SK-N-SH treated with all-trans-retinoic acid at 6 μM for 48 hours (cell line): ENCODE measurements around the gene DDIAS.
"Not testable (repeated sequence)": the region's sequence is repeated elsewhere in the genome, so short reads cannot be mapped to it uniquely, and the experiment has no call there.

ENCODE experiments used
- ZFP3 ChIP-seq: fragments of 250-450 bp; sonication (Bioruptor Pico); IDR thresholded peaks from 2 replicates; pipeline ENCODE4 v1.5.0; 2020; ENCODE audit warnings: mild to moderate bottlenecking, moderate library complexity
- ZFP30 ChIP-seq: fragments of 450-650 bp; formaldehyde crosslinking; IDR thresholded peaks from 2 replicates; pipeline ENCODE4 v1.5.0; 2022; ENCODE audit warnings: mild to moderate bottlenecking, moderate library complexity

DNA sequence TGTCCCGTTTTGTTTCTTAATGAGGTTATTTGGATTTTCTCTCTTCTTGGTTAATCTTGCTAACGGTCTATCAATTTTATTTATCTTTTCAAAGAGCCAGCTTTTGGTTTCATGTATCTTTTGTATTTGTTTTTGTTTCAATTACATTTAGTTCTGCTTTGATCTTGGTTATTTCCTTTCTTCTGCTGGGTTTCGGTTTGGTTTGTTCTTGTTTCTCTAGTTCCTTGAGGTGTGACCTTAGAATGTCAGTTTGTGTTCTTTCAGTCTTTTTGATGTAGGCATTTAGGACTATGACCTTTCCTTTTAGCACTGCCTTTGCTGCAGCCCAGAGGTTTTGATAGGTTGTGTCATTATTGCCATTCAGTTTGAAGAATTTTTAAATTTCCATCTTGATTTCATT lies 18.7 kb downstream of the DDIAS start:
- not testable (repeated sequence) for TF ChIP-seq ZFP30, ZFP3 (CRISPR knock-in tag)
